SK-N-SH treated with all-trans-retinoic acid at 6 μM for 48 hours (cell line): ENCODE measurements around the gene PES1.
"Not testable (repeated sequence)": the region's sequence is repeated elsewhere in the genome, so short reads cannot be mapped to it uniquely, and the experiment has no call there.

Experiments
- ATAC-seq: fragments of 200-7000 bp; cut with Tn5 transposase; 3 replicates; pipeline ENCODE4 v1.9.1; 2020; ENCODE audit warnings: mild to moderate bottlenecking, moderate library complexity
- ARNTL ChIP-seq: fragments of 450-650 bp; formaldehyde crosslinking; IDR thresholded peaks from 2 replicates; pipeline ENCODE4 v1.5.0; 2020; ENCODE audit warnings: low read depth, mild to moderate bottlenecking, moderate library complexity, borderline replicate concordance
- BACH2 ChIP-seq: fragments of 250-450 bp; sonication (Bioruptor Pico); IDR thresholded peaks from 2 replicates; pipeline ENCODE4 v1.9.0; 2021; ENCODE audit warnings: mild to moderate bottlenecking, borderline replicate concordance
- CREB5 ChIP-seq: fragments of 250-450 bp; sonication (Bioruptor Pico); IDR thresholded peaks from 2 replicates; pipeline ENCODE4 v1.5.1; 2020; ENCODE audit warnings: low read depth, mild to moderate bottlenecking, moderate library complexity
- CSDC2 ChIP-seq: fragments of 250-450 bp; sonication (Bioruptor Pico); IDR thresholded peaks from 2 replicates; pipeline ENCODE4 v1.5.0; 2020; ENCODE audit warnings: mild to moderate bottlenecking, moderate library complexity
- CSRNP3 ChIP-seq: fragments of 250-450 bp; sonication (Bioruptor Pico); IDR thresholded peaks from 2 replicates; pipeline ENCODE4 v1.5.1; 2021; ENCODE audit warnings: mild to moderate bottlenecking, moderate library complexity
- ESRRG ChIP-seq: fragments of 250-450 bp; sonication (Bioruptor Pico); IDR thresholded peaks from 2 replicates; pipeline ENCODE4 v1.6.1; 2021; ENCODE audit warnings: mild to moderate bottlenecking
- GLIS3 ChIP-seq: fragments of 250-450 bp; sonication (Bioruptor Pico); IDR thresholded peaks from 2 replicates; pipeline ENCODE4 v1.5.0; 2020; ENCODE audit warnings: mild to moderate bottlenecking, moderate library complexity
- ISL1 ChIP-seq: fragments of 250-450 bp; sonication (Bioruptor Pico); IDR thresholded peaks from 2 replicates; pipeline ENCODE4 v2.1.2; 2022; ENCODE audit warnings: mild to moderate bottlenecking, moderate library complexity
- OSR1 ChIP-seq: fragments of 250-450 bp; sonication (Bioruptor Pico); IDR thresholded peaks from 2 replicates; pipeline ENCODE4 v1.8.0; 2022; ENCODE audit warnings: moderate library complexity, mild to moderate bottlenecking, inconsistent platforms
- PATZ1 ChIP-seq: fragments of 250-450 bp; sonication (Bioruptor Pico); IDR thresholded peaks from 2 replicates; pipeline ENCODE4 v1.8.0; 2020; ENCODE audit warnings: mild to moderate bottlenecking, moderate library complexity, borderline replicate concordance
- SNAI2 ChIP-seq: fragments of 250-450 bp; sonication (Bioruptor Pico); IDR thresholded peaks from 2 replicates; pipeline ENCODE4 v1.5.0; 2020; ENCODE audit warnings: mild to moderate bottlenecking, moderate library complexity
- TCF4 ChIP-seq: fragments of 250-450 bp; sonication (Bioruptor Pico); IDR thresholded peaks from 2 replicates; pipeline ENCODE4 v1.8.0; 2021; ENCODE audit warnings: mild to moderate bottlenecking, moderate library complexity, borderline replicate concordance
- TOX ChIP-seq: fragments of 250-450 bp; sonication (Bioruptor Pico); IDR thresholded peaks from 2 replicates; pipeline ENCODE4 v1.8.0; 2021; ENCODE audit warnings: mild to moderate bottlenecking, moderate library complexity, borderline replicate concordance
- ZC3H10 ChIP-seq: fragments of 250-450 bp; sonication (Bioruptor Pico); IDR thresholded peaks from 2 replicates; pipeline ENCODE4 v1.5.1; 2021; ENCODE audit warnings: mild to moderate bottlenecking, moderate library complexity
- ZFP3 ChIP-seq: fragments of 250-450 bp; sonication (Bioruptor Pico); IDR thresholded peaks from 2 replicates; pipeline ENCODE4 v1.5.0; 2020; ENCODE audit warnings: mild to moderate bottlenecking, moderate library complexity
- ZFP30 ChIP-seq: fragments of 450-650 bp; formaldehyde crosslinking; IDR thresholded peaks from 2 replicates; pipeline ENCODE4 v1.5.0; 2022; ENCODE audit warnings: mild to moderate bottlenecking, moderate library complexity
- ZNF70 ChIP-seq: fragments of 450-650 bp; formaldehyde crosslinking; IDR thresholded peaks from 2 replicates; pipeline ENCODE4 v1.5.0; 2020; ENCODE audit warnings: mild to moderate bottlenecking, moderate library complexity
- ZNF8 ChIP-seq: fragments of 450-650 bp; formaldehyde crosslinking; IDR thresholded peaks from 2 replicates; pipeline ENCODE4 v1.5.0; 2020; ENCODE audit warnings: mild to moderate bottlenecking, moderate library complexity
- TF ChIP-seq, protein P1 (sequence below): fragments of 250-450 bp; sonication (Bioruptor Pico); IDR thresholded peaks from 2 replicates; pipeline ENCODE4 v1.8.0; 2021; ENCODE audit warnings: low read depth, mild to moderate bottlenecking, moderate library complexity, borderline replicate concordance
- TF ChIP-seq, protein P2 (sequence below): fragments of 250-450 bp; sonication (Bioruptor Pico); IDR thresholded peaks from 2 replicates; pipeline ENCODE4 v1.5.0; 2020; ENCODE audit warnings: mild to moderate bottlenecking, moderate library complexity

Gene PES1

DNA sequence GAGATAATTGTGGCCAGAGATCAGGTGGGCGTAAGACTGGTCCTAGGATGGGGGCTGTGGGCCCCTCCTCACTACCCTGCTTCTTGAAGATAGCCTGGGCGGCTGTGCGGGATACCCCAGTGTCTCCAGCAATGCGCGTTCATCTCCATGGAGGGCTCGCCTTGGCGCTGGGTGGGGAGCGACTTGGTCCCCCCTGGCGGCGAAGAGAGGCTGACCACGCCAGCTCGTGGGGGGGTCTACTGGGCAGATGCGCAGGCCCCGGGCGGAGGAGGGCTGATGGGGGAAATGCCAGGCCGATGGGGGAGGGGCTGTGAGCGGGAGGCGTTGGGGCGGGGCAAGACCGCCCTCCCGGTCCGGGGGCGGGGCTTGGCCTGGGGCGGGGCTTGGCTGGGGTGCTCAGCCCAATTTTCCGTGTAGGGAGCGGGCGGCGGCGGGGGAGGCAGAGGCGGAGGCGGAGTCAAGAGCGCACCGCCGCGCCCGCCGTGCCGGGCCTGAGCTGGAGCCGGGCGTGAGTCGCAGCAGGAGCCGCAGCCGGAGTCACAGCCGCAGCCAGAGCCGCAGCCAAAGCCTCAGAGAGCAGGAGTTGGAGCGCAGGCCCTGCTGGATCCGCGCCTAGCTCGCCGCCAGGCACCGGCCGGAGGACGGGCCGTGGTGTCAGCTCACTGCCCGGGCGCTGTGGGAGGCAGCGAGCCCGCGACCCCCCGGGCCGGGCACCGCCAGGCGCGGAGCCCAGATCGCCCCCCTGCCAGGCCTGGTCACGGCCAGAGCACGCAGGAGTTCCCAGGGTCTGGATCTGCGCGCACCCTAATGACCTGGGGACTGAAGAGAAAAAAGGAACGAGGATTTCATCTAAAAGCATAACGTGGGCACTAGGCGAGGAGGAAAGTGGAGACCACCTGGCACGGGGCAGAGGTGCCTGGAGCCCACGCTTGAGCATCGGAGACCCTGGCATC is 43.8 kb upstream of the PES1 start, which contains the start of gene SLC35E4:
Gene SLC35E4 (plus strand): TSS at position 509 of the 953 bp plus-strand sequence. CDS start 670 bp downstream, outside the sequence.
- TF ChIP-seq BACH2 (CRISPR knock-in tag) = no peak
- peak; percentile 90 for TF ChIP-seq PATZ1 (CRISPR knock-in tag)
- peak; percentile 75 for TF ChIP-seq ZFP3
- ATAC-seq = peak; percentile 82

DNA sequence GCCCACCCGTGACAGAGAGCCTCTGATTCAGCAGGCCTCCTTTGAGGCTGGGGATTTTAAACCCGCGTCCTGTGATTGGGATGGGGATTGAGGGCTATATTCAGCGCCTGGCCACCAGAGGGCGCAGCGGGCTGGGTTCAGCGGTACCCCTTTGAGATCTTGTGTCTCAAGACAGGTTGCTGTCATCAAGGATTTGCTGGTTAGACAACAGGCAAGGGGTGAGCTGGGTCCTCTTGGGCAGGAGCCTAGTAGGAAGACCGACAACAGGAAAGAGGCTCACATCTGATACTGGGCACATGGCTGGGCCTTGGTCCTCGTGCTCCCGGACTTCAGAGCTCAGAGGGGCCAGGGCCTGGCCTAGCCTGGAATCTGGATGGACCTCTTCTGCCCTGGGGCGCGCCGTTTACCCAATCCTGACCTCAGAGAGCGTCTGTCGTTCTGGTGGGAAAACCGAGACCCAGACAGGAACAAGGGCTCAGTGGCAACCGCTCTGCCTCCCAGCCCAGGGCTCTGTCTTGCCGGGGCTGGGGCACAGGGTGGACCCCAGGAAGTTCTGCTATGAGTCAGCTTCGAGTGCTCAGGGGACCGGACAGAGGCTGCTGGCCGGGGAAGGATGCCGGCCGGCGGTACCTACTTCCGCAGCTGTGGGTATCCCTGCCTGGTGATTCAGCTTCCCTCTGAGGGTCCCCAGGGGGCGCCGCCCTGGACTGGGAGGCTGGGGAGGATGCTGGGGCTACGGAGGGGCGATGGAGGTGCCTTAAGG is 42.9 kb upstream of the PES1 start:
- ATAC-seq = peak; percentile 80
- TF ChIP-seq SNAI2 (CRISPR knock-in tag) = no peak
- TF ChIP-seq ARNTL (CRISPR knock-in tag) = no peak
- TF ChIP-seq ESRRG (CRISPR knock-in tag) = no peak
- TF ChIP-seq CSDC2 (CRISPR knock-in tag) = no peak
- TF ChIP-seq GLIS3 = no peak
- no peak for TF ChIP-seq ZC3H10
- no peak for TF ChIP-seq CREB5 (CRISPR knock-in tag)
- no peak for TF ChIP-seq CSRNP3 (CRISPR knock-in tag)
- no peak for TF ChIP-seq ZNF8 (CRISPR knock-in tag)
- TF ChIP-seq OSR1 = no peak
- TF ChIP-seq ZNF70 = no peak
- TF ChIP-seq TCF4 (CRISPR knock-in tag) = no peak
- no peak for TF ChIP-seq ZFP30 (CRISPR knock-in tag)
- TF ChIP-seq, protein P1, sequence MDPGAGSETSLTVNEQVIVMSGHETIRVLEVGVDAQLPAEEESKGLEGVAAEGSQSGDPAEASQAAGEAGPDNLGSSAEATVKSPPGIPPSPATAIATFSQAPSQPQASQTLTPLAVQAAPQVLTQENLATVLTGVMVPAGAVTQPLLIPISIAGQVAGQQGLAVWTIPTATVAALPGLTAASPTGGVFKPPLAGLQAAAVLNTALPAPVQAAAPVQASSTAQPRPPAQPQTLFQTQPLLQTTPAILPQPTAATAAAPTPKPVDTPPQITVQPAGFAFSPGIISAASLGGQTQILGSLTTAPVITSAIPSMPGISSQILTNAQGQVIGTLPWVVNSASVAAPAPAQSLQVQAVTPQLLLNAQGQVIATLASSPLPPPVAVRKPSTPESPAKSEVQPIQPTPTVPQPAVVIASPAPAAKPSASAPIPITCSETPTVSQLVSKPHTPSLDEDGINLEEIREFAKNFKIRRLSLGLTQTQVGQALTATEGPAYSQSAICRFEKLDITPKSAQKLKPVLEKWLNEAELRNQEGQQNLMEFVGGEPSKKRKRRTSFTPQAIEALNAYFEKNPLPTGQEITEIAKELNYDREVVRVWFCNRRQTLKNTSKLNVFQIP = no peak

DNA sequence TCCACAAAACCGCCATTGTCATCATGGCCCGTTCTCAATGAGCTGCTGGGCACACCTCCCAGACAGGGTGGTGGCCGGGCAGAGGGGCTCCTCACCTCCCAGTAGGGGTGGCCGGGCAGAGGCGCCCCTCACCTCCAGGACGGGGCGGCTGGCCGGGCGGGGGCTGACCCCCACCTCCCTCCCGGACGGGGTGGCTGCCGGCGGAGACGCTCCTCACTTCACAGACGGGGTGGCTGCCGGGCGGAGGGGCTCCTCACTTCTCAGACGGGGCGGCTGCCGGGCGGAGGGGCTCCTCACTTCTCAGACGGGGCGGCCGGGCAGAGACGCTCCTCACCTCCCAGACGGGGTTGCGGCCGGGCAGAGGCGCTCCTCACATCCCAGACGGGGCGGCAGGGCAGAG is 39.8 kb upstream of the PES1 start:
- ATAC-seq = not testable (repeated sequence)

GRCh38 chr22:30628491-30628890 is 36.8 kb upstream of the PES1 start:
- TF ChIP-seq ZFP3 = no peak
- no peak for TF ChIP-seq TOX (CRISPR knock-in tag)
- no peak for TF ChIP-seq ISL1 (CRISPR knock-in tag)
- no peak for TF ChIP-seq ESRRG (CRISPR knock-in tag)
- TF ChIP-seq, protein P2, sequence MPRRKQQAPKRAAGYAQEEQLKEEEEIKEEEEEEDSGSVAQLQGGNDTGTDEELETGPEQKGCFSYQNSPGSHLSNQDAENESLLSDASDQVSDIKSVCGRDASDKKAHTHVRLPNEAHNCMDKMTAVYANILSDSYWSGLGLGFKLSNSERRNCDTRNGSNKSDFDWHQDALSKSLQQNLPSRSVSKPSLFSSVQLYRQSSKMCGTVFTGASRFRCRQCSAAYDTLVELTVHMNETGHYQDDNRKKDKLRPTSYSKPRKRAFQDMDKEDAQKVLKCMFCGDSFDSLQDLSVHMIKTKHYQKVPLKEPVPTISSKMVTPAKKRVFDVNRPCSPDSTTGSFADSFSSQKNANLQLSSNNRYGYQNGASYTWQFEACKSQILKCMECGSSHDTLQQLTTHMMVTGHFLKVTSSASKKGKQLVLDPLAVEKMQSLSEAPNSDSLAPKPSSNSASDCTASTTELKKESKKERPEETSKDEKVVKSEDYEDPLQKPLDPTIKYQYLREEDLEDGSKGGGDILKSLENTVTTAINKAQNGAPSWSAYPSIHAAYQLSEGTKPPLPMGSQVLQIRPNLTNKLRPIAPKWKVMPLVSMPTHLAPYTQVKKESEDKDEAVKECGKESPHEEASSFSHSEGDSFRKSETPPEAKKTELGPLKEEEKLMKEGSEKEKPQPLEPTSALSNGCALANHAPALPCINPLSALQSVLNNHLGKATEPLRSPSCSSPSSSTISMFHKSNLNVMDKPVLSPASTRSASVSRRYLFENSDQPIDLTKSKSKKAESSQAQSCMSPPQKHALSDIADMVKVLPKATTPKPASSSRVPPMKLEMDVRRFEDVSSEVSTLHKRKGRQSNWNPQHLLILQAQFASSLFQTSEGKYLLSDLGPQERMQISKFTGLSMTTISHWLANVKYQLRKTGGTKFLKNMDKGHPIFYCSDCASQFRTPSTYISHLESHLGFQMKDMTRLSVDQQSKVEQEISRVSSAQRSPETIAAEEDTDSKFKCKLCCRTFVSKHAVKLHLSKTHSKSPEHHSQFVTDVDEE (CRISPR knock-in tag) = 0 out of 2 replicates have a peak, but pooled peaks have one; percentile 30
- ATAC-seq = peak; percentile 40; the same call in 2 of the 3 replicates
